Vagina (tissue), 2 donors: ENCODE results near the gene ETS1. TPM values are rescaled to one million over a fixed set of nuclear protein-coding genes. Genes with fewer than 3 reads are reported as not detected.

ENCODE experiments used
- DNase-seq, 2 donors: peaks; one replicate each; pipeline ENCODE4 v3.0.0-alpha.2; 2017; ENCODE audit errors: extremely low spot score in 2 of 2
- H3K27ac ChIP-seq: fragments of 200-600 bp; sonication (generic); one replicate; pipeline ENCODE4 v1.5.1; 2019
- H3K27me3 ChIP-seq: fragments of 200-600 bp; sonication (generic); one replicate; pipeline ENCODE4 v1.5.1; 2019
- H3K36me3 ChIP-seq, 2 donors: fragments of 200-600 bp; sonication (generic); one replicate each; pipeline ENCODE4 v1.5.1; 2017 to 2019
- H3K4me1 ChIP-seq: fragments of 200-600 bp; sonication (generic); one replicate; pipeline ENCODE4 v1.5.1; 2019
- H3K4me3 ChIP-seq, 2 donors: fragments of 200-600 bp; sonication (generic); 1 replicate in 1 of 2; 2 replicates in 1 of 2; pipeline ENCODE4 v1.5.1; 2016 to 2019
- H3K9me3 ChIP-seq: fragments of 200-600 bp; sonication (generic); one replicate; pipeline ENCODE4 v1.5.1; 2019
- POLR2A ChIP-seq, 2 donors: fragments of 450-650 bp; IDR thresholded peaks; one replicate each; pipeline ENCODE4 v1.6.1; 2017; ENCODE audit warnings: antibody characterized with exemption in 2 of 2, mild to moderate bottlenecking in 2 of 2, moderate library complexity in 2 of 2
- POLR2AphosphoS5 ChIP-seq, 2 donors: sonication (generic); formaldehyde crosslinking; IDR thresholded peaks; one replicate each; pipeline ENCODE4 v1.9.0; 2017; ENCODE audit warnings: antibody characterized with exemption in 2 of 2, mild to moderate bottlenecking in 2 of 2, low read depth in 1 of 2; ENCODE audit not compliant: insufficient read depth in 1 of 2
- intact Hi-C: fragments of 100-400 bp; cut with DNase I; formaldehyde crosslinking; loops from one replicate; pipeline ENCODE4 v1.15.1; 2023
- total RNA-seq: library from RNA; depleted of rRNA; stranded (reverse); fragments of >200 nt; gene quantifications from one replicate; pipeline ENCODE4 v1.2.3, GENCODE V29; 2016
- TF ChIP-seq, protein P1 (sequence below), 3 experiments: fragments of 450-650 bp in 2 of 3; fragments of 200-600 bp in 1 of 3; sonication (generic) in 1 of 3; IDR thresholded peaks; one replicate each; pipeline ENCODE4 v1.5.1; 2017 to 2019; ENCODE audit warnings: antibody characterized with exemption in 3 of 3, mild to moderate bottlenecking in 2 of 3, moderate library complexity in 2 of 3

Gene ETS1
- total RNA-seq, 1 donor from 2014 or later: 51.6 TPM

- Histone ChIP-seq H3K4me1 (peaks cover 57% of the 10 kb centered on the region), H3K27me3 (no peaks in the 10 kb centered on the region), H3K9me3 (no peaks in the 10 kb centered on the region), H3K4me3 (no peak overlapping the region), H3K36me3 (peaks cover 0 to 26% of the 10 kb centered on the region in 2 donors), H3K27ac (peak overlapping the region; percentile 86)
- no peak for DNase-seq
- intact Hi-C loops: no loop called here
- TF ChIP-seq, protein P1, sequence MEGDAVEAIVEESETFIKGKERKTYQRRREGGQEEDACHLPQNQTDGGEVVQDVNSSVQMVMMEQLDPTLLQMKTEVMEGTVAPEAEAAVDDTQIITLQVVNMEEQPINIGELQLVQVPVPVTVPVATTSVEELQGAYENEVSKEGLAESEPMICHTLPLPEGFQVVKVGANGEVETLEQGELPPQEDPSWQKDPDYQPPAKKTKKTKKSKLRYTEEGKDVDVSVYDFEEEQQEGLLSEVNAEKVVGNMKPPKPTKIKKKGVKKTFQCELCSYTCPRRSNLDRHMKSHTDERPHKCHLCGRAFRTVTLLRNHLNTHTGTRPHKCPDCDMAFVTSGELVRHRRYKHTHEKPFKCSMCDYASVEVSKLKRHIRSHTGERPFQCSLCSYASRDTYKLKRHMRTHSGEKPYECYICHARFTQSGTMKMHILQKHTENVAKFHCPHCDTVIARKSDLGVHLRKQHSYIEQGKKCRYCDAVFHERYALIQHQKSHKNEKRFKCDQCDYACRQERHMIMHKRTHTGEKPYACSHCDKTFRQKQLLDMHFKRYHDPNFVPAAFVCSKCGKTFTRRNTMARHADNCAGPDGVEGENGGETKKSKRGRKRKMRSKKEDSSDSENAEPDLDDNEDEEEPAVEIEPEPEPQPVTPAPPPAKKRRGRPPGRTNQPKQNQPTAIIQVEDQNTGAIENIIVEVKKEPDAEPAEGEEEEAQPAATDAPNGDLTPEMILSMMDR (IDR thresholded peaks at IDR 0.05): no peak
- no peak for TF ChIP-seq POLR2A (IDR thresholded peaks at IDR 0.05)
Measured at GRCh38 chr11:128463979-128464378, 123.4 kb downstream of the ETS1 start.

GRCh38 chr11:128463371-128463829 is 124.0 kb downstream of the ETS1 start:
- Histone ChIP-seq H3K4me1 (peaks cover 52% of the 10 kb centered on the region), H3K27ac (peak overlapping the region; percentile 86), H3K36me3 (peaks cover 0 to 26% of the 10 kb centered on the region in 2 donors), H3K9me3 (no peaks in the 10 kb centered on the region), H3K27me3 (no peaks in the 10 kb centered on the region), H3K4me3 (no peak overlapping the region)
- DNase-seq: no peak
- TF ChIP-seq POLR2AphosphoS5 (IDR thresholded peaks at IDR 0.05; ENCODE audit: insufficient read depth in 1 of 2, low read depth in 1 of 2): no peak
- TF ChIP-seq, protein P1 (IDR thresholded peaks at IDR 0.05): no peak
- TF ChIP-seq POLR2A (IDR thresholded peaks at IDR 0.05): no peak
- intact Hi-C loops: no loop called here

GRCh38 chr11:128462922-128463321 is 124.4 kb downstream of the ETS1 start:
- peak overlapping the region; percentile 86 for H3K27ac ChIP-seq
- no peaks in the 10 kb centered on the region for H3K9me3 ChIP-seq
- H3K27me3 ChIP-seq: no peaks in the 10 kb centered on the region
- DNase-seq: no peak
- TF ChIP-seq POLR2A (IDR thresholded peaks at IDR 0.05): no peak
- TF ChIP-seq, protein P1 (IDR thresholded peaks at IDR 0.05): no peak
- no peak for TF ChIP-seq POLR2AphosphoS5 (IDR thresholded peaks at IDR 0.05; ENCODE audit: insufficient read depth in 1 of 2, low read depth in 1 of 2)
- H3K4me3 ChIP-seq: no peak overlapping the region
- intact Hi-C loops: no loop called here
- peaks cover 0 to 26% of the 10 kb centered on the region in 2 donors for H3K36me3 ChIP-seq
- H3K4me1 ChIP-seq: peaks cover 47% of the 10 kb centered on the region

GRCh38 chr11:128462189-128462588 is 125.2 kb downstream of the ETS1 start:
- Histone ChIP-seq H3K36me3 (peaks cover 0 to 26% of the 10 kb centered on the region in 2 donors), H3K4me3 (no peak overlapping the region), H3K4me1 (peaks cover 40% of the 10 kb centered on the region), H3K27me3 (no peaks in the 10 kb centered on the region), H3K9me3 (no peaks in the 10 kb centered on the region), H3K27ac (no peak overlapping the region)
- intact Hi-C loops: no loop called here
- TF ChIP-seq POLR2A (IDR thresholded peaks at IDR 0.05) (no peak), POLR2AphosphoS5 (IDR thresholded peaks at IDR 0.05; ENCODE audit: insufficient read depth in 1 of 2, low read depth in 1 of 2) (no peak)
- TF ChIP-seq, protein P1 (IDR thresholded peaks at IDR 0.05): no peak
- DNase-seq: no peak

DNA sequence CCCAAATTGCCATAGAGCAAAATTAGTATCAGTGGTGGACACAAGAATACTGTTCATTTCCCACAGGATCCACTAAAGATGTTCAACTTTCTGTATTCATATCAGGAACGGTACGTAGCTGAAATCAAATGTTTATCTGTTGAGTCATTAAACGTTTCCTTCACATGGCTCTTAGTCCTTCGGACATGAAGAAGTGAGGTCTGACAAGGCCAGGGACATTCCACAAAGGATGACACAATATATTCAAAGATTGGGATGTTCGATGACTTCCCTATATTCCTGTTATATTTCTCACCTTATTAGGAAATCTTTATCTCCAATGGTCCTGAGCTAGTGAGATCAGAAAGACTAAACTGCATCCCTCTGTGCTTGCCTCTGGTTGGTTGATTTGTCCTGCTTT is 129.0 kb downstream of the ETS1 start:
- Histone ChIP-seq H3K36me3 (peaks cover 0 to 26% of the 10 kb centered on the region in 2 donors), H3K27ac (peak overlapping the region; percentile 53), H3K4me3 (no peak overlapping the region), H3K4me1 (peaks cover 17% of the 10 kb centered on the region), H3K27me3 (no peaks in the 10 kb centered on the region), H3K9me3 (no peaks in the 10 kb centered on the region)
- intact Hi-C loops: no loop called here
- no peak for DNase-seq
- TF ChIP-seq POLR2AphosphoS5 (IDR thresholded peaks at IDR 0.05; ENCODE audit: insufficient read depth in 1 of 2, low read depth in 1 of 2): no peak
- TF ChIP-seq, protein P1 (IDR thresholded peaks at IDR 0.05): no peak
- no peak for TF ChIP-seq POLR2A (IDR thresholded peaks at IDR 0.05)
